DMS 273 (cell line): ENCODE results near the gene TSHZ2.
"Not testable (repeated sequence)": the region's sequence is repeated elsewhere in the genome, so short reads cannot be mapped to it uniquely, and the experiment has no call there.

Source experiments
- DNase-seq: peaks from one replicate; lab custom pipeline; 2025; ENCODE audit not compliant: unreplicated experiment; lab: John Stamatoyannopoulos, UW

Gene TSHZ2

DNA sequence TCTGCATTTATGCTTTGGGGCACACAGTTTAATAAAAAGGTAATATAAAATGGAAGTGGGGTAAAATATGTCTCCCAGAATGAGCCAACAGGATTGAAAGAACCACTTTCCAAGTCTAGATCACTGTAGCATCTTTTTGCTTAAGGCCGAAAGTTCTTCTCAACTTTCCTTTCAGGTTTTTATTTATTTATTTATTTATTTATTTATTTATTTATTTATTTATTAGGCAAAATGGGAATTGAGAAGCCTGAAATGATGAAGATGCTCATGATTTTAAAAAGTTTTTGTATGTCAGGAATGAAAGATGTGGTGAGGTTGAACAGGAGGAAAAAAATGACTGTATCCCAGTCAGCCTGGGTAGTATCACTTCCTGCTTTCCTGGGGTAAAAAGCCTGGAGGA, 24.0 kb downstream of the TSHZ2 start:
- no peak for DNase-seq

GRCh38 chr20:52996658-52997057, 24.5 kb downstream of the TSHZ2 start:
- DNase-seq: no peak

GRCh38 chr20:52998268-52998667, 26.1 kb downstream of the TSHZ2 start:
- DNase-seq: no peak

GRCh38 chr20:52999040-52999439, 26.9 kb downstream of the TSHZ2 start:
- DNase-seq: no peak

GRCh38 chr20:53001498-53002301, 29.5 kb downstream of the TSHZ2 start:
- no peak for DNase-seq

GRCh38 chr20:53002786-53003185, 30.6 kb downstream of the TSHZ2 start:
- DNase-seq: no peak

DNA sequence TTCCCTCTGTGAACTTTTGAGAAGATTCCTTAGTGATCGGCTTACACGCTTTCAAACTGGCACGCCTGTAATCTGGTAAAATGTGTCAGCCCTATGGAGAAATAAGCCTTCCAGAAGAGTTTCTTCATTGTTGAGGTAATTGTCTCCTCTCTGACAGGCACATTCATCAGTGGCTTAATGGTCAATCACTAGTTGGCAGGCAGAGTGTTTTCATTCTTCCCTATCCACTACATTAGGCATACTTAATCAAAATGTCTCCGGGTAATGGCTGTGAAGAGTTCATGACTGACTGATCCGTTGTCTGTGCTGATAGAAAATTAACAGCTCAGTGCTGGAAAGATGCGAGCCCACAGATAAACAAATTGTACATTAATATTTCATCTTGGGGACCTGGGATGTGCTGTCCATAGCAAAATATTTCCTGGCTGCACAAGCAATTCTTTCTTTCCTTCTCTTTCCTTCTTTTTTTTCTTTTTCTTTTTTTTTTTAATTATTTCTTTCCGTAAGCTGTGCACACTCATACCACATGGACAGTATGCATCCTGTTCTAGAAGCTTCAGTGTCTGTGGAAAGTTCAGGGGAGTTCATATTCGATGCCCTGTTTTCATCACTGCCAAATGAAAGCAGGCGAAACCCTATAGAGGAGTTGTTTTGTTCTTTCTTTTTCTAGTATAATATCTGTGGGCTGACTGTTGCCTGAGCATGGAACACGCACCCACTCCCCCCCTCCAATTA, 31.4 kb downstream of the TSHZ2 start:
- no peak for DNase-seq

DNA sequence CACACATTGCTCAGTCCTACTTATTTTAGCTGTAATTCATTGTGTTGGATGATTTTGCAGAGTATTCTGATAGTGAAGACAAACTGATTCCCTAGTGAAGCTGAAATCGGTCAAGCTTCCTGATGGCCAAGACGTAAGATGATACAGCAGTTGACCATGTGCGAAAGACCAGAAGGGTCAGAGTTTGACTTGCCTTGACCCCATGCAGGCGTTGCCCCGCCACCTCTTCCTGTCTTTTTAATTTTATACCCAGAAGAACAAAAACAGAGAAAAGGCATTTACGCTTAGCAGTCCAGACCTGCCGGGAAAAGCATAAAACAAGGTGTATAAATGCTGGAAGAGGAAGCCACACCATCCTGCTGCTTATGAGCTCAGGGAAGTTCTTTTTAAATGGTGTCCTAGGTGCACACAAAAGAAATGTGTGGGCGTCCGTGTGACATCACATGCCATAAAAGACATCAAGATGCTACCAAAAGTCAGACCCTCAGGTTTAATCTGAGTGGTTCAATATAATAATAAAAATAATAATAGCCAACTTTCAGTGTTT, 32.2 kb downstream of the TSHZ2 start:
- DNase-seq: no peak

DNA sequence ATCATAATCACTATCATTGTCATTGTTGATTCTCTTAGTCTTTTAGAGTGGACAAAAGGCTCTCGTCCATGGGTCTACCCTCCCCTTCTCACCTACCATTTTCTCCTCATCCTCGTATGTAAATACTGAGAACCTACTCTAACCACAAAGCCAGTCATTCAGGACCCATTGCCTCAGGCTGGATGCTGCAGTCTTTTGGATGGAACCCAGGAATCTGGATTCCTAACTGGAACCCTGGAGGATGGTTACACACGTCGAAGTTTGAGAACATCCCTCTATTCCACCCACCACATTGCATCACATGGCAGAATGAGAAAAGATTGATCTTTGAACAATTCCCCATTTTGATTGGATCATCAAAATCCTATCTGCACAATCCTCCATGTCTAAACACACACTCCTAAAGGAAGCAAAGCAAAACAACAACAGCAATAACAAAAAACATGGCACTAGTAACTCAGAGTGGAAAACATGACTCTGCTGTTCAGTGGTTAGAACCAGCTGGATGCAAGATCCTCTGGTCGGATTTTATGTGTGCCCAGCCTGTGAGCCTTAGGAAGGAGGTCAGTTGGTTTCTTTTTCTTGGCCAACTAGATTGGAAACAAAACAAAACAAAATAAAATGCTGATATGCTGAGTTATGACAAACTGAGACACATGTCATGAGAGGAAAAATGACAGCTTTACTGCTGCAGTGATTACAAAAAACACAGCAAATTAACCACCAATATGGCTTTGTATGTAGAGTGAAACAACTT, 38.0 kb downstream of the TSHZ2 start:
- DNase-seq: no peak

DNA sequence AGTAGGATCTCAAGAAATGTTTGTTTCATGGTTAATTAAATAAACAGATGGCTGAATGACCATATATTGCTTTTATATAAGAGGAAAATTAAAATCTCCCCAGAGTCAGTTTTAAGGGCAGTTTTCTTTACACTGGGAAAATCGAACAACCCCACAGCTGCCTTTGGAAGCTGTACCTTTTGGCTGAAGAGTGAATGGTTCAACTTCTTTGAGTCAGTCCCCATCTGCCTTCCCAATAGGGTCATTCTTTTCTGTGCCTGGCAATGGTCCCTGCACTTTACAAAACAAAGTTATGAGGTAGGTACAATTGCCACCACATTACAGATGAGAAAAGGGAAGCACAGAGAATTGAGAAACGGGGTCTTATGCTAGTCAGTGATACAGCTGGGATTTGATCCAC, 39.5 kb downstream of the TSHZ2 start:
- no peak for DNase-seq

- no peak for DNase-seq
These were observed 41.0 kb downstream of the TSHZ2 start for GRCh38 chr20:53013183-53013582.

DNA sequence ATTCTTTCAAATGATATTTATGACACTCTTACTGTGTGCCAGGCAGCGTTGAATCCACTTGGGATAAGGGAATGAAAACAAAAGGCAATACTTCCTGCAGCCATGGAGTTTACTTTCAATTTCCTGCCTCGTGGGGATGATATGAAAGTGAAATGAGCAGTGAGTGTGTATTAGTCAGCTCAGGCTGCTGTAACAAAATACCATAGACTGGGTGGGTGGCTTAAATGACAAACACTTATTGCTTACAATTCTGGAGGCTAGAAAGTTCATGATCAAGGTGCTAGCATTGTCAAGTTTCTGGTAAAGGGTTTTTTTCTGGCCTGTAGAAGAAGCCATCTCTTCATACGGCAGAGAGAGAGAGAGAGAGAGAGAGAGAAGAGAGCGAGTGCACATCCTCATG, 41.7 kb downstream of the TSHZ2 start:
- DNase-seq: no peak

- no peak for DNase-seq
These were observed 43.9 kb downstream of the TSHZ2 start for GRCh38 chr20:53016071-53016470.

- no peak for DNase-seq
These were observed 44.4 kb downstream of the TSHZ2 start for GRCh38 chr20:53016534-53017042.

DNA sequence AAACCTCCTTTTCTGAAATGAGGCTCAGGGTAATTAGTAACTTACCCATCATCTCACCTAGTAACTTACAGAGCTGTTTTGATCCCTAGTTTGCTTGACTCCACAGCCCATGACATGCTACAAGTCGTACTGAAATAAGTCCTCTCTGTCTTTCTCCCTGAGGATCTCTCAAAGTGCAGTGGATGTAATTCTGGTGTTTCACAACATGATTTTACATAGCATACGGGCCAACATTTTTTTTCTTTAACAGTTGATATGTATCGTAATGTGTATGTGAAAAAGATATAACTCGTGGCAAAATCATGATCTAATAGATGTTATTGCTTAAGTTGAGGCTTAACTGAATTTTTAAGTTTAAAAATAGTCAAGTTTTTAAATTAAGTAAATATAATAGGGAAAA, 45.0 kb downstream of the TSHZ2 start:
- no peak for DNase-seq

GRCh38 chr20:53019464-53019863, 47.3 kb downstream of the TSHZ2 start:
- DNase-seq: no peak

DNA sequence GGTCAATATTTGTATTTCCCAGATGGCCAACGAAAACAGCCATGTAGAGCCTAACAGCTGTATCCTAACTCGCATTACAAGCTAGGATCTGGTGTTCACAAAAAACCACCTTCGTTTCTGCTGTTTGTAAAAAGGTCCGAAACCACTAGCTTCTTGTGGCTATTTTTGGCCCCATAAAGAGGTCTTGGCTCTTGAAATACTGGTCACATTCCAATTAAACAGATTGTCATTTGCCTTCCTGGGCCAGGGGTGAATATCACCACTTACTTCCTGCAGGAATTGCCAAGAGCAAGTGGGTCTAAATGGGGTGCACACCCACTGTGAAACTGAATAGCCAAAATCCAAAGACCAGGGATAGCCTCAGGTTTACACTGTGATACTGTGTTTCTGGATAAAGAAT, 48.2 kb downstream of the TSHZ2 start:
- DNase-seq: no peak

- DNase-seq: no peak
These were observed 48.7 kb downstream of the TSHZ2 start for GRCh38 chr20:53020834-53021233.

- no peak for DNase-seq
These were observed 49.8 kb downstream of the TSHZ2 start for GRCh38 chr20:53021934-53022333.

DNA sequence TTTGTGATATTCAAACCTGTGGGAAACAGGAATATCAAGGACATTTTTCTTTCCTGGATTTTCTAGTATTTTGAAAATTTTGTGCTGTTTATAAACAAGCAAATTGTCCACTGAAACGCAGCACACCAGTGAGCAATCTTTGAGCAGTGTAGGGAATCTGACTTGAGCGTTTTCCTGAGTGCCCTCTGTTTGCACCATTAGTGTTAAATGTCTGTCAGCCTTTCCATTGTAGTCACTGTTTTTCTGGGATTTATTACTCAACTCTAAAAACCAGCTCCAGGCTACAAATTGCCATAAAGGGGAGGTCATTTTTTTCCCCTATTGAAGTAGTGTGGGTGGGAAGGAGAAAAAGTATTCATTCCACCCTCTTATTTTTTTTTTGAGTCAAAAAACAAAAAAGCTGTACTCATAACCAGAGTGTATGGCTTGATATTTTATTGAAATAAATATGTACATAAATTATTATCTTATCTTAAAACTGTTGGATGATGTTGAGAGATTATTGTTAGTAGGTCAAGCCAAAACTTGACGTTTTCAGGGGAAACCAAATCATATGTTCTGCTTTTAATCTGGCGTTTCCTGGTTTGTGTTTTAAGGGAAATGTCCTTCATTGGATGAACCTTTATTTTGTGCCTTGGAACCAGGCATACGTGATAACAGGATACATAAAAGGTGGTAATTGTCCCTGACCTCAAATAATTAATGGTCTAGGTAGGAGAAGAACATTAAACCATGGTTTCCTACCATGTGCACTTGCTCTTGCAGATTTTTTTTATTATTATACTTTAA, 51.8 kb downstream of the TSHZ2 start:
- no peak for DNase-seq

DNA sequence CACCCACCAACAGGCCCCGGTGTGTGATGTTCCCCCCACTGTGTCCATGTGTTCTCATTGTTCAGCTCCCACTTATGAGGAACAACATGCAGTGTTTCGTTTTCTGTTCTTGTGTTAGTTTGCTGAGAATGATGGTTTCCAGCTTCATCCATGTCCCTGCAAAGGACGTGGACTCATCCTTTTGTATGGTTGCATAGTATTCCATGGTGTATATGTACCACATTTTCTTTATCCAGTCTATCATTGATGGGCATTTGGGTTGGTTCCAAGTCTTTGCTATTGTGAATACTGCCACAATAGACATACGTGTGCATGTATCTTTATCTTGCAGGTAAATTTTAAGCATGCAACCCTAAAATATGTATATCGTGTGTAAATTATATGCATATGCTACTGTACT, 52.5 kb downstream of the TSHZ2 start:
- DNase-seq: not testable (repeated sequence)
